HG02642 (cell line): ENCODE measurements around the gene PLEKHA1.

Experiments
- ATAC-seq: cut with Tn5 transposase; IDR thresholded peaks from one replicate; pipeline ENCODE4 v1.9.1; 2021; ENCODE audit warnings: mild to moderate bottlenecking; ENCODE audit not compliant: unreplicated experiment, poor library complexity

Gene PLEKHA1

GRCh38 chr10:122457934-122458333 is 83.4 kb downstream of the PLEKHA1 start:
- no peak for ATAC-seq

GRCh38 chr10:122458693-122459092 is 84.2 kb downstream of the PLEKHA1 start:
- no peak for ATAC-seq

GRCh38 chr10:122459561-122460273 is 85.2 kb downstream of the PLEKHA1 start:
- no peak for ATAC-seq

- no peak for ATAC-seq
These were observed 86.4 kb downstream of the PLEKHA1 start for GRCh38 chr10:122460891-122461293.

DNA sequence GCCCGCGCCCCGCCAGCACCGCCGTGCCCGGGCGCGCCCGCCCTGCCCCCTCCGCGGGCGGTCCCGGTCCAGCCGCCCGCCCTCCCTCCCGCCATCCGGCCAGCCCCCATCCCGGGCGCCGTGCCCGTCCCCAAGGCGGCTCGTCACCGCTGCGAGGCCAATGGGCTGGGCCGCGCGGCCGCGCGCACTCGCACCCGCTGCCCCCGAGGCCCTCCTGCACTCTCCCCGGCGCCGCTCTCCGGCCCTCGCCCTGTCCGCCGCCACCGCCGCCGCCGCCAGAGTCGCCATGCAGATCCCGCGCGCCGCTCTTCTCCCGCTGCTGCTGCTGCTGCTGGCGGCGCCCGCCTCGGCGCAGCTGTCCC is 86.8 kb downstream of the PLEKHA1 start, which contains the start of gene HTRA1:
HTRA1 (plus strand) TSS at position 187 of the 362 bp plus-strand sequence; CDS start at position 287, 100 bp downstream.
- no peak for ATAC-seq

GRCh38 chr10:122461729-122462532 is 87.4 kb downstream of the PLEKHA1 start:
- ATAC-seq, result no peak

- no peak for ATAC-seq
These were observed 88.3 kb downstream of the PLEKHA1 start for GRCh38 chr10:122462533-122463465.

- ATAC-seq, result no peak
These were observed 89.2 kb downstream of the PLEKHA1 start for GRCh38 chr10:122463466-122464249.

DNA sequence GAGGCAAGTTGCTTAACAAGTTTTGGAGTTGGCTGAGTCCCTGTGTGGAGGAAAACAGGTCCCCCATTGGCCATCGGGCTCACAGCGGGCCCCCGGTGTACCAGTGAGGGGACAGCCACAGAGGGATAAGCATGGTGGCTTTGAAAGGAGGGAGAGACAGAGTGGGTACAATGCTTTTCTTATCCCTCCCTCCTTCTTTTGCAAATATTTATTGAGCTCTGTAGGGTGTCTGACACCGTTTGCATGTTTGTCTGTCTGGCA is 89.7 kb downstream of the PLEKHA1 start:
- no peak for ATAC-seq

GRCh38 chr10:122464586-122464985 is 90.1 kb downstream of the PLEKHA1 start:
- no peak for ATAC-seq

DNA sequence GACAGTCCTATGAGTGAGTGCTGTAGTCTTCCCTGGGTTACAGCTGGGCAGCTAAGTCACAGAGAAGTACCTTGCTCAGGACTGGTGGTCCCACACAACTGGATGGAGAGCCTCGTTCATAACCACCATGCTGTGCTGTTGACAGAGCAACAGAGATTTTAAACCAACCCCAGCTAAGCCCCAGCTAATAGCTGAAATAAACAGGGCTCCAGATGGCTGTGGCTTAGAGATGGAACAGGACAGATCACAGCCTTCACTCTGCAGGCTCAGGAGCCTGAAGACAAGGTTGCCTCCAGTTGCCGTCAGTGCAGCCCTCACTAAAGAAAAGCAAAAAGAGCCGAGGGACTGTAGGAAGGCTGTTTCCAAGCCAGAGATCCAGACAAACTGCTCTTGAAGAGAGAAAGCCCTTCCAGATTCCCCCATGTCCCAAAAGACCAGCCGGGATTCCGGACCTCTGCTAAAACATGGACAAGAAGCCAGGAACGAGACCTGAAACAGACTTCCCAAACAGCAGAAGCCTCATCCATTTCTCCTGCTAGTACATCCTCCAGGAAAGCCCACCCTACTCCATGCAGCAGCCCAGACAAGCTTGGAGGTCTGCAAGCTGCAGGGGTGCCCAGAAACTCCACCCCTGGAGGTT is 91.0 kb downstream of the PLEKHA1 start:
- ATAC-seq, result no peak

- ATAC-seq, result no peak
These were observed 92.5 kb downstream of the PLEKHA1 start for GRCh38 chr10:122466951-122467381.

DNA sequence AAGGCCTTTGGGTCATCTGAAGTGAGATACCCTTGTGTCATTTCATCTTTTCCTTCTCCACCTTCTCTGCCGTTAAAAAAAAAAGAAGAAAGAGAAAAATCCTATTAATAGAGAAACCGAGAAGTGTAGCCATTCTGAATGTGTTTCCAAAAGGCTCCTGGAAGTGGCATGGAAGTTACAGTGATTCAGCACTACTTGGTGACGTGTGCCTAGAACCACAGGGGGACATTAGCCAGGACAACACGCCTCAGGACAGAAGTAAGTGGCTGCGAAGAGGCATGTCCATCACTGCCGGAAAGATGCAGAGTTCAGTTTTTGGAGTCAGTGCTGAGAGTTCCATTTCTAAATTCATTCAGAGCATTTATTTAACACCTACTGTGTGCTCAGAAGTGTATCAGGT is 93.2 kb downstream of the PLEKHA1 start:
- ATAC-seq, result no peak

GRCh38 chr10:122468307-122468925 is 93.9 kb downstream of the PLEKHA1 start:
- no peak for ATAC-seq

GRCh38 chr10:122468926-122469781 is 94.6 kb downstream of the PLEKHA1 start:
- no peak for ATAC-seq

DNA sequence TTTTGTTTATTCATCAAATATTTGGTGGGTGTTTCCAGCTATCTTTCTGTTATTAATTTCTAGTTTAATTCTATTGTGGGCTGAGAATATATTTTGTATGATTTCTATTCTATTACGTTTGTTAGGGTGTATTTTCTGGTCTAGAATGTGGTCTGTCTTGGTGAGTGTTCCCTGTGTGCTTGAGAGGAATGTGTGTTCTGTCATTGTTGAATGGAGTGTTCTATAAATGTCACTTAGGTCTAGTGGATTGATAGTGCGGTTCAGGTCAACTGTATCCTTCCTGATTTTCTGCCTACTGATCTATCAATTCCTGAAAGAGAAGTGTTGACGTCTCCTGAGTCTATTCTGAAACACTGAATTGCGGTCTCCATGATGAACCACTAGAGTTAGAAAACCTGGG is 95.3 kb downstream of the PLEKHA1 start:
- no peak for ATAC-seq

GRCh38 chr10:122471531-122472177 is 97.1 kb downstream of the PLEKHA1 start:
- ATAC-seq, result no peak

DNA sequence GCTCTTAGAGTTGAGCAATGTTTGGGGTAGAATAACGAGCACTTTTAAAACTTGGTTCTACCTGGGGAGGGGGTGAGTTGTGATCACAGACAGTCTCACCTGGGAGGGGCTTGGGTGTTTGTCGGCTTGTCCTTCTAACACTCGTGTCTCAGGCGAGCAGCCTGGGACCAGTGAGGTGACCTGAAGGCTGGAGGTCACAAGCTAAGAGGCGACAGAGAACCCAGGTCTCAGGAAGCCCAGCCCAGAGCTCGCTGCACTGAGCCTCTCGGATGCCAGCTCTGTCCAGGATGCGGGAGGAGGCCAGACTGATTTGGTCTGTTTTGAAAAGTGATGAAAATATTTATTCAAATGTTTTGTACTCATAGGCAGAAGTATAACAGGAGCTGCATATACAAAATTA is 98.6 kb downstream of the PLEKHA1 start:
- no peak for ATAC-seq
